Activated CD4-positive, alpha-beta T cell treated with anti-CD3 and anti-CD28 coated beads, Interleukin-2, amount 50 U/mL, for 4 hours (primary cell): Measurements from ENCODE around the gene SAFB.

Experiments used
- DNase-seq, 2 experiments: peaks; one replicate each; pipeline ENCODE4 v3.0.0-alpha.2; 2020

The SAFB gene

GRCh38 chr19:5628461-5628860, 5.6 kb downstream of the SAFB start:
- no peak for DNase-seq

GRCh38 chr19:5628919-5629481, 6.1 kb downstream of the SAFB start:
- no peak for DNase-seq

GRCh38 chr19:5631567-5632240, 8.8 kb downstream of the SAFB start:
- DNase-seq = no peak

GRCh38 chr19:5632241-5632612, 9.3 kb downstream of the SAFB start:
- DNase-seq = no peak

- no peak for DNase-seq
Observed at GRCh38 chr19:5632657-5633056, 9.8 kb downstream of the SAFB start.

GRCh38 chr19:5635427-5635826, 12.5 kb downstream of the SAFB start:
- DNase-seq = no peak

GRCh38 chr19:5637971-5638370, 15.1 kb downstream of the SAFB start:
- no peak for DNase-seq

GRCh38 chr19:5641171-5641570, 18.3 kb downstream of the SAFB start:
- no peak for DNase-seq

GRCh38 chr19:5642204-5642603, 19.3 kb downstream of the SAFB start:
- no peak for DNase-seq

GRCh38 chr19:5643060-5643459, 20.2 kb downstream of the SAFB start:
- DNase-seq = no peak

- DNase-seq = no peak
Observed at GRCh38 chr19:5644037-5644436, 21.2 kb downstream of the SAFB start.

GRCh38 chr19:5645409-5645808, 22.5 kb downstream of the SAFB start:
- DNase-seq = no peak

GRCh38 chr19:5646703-5647102, 23.8 kb downstream of the SAFB start:
- DNase-seq = no peak

- DNase-seq = no peak
Observed at GRCh38 chr19:5648464-5648863, 25.6 kb downstream of the SAFB start.

GRCh38 chr19:5651361-5651760, 28.5 kb downstream of the SAFB start:
- no peak for DNase-seq

- DNase-seq = no peak
Observed at GRCh38 chr19:5652261-5652660, 29.4 kb downstream of the SAFB start.

- no peak for DNase-seq
Observed at GRCh38 chr19:5654931-5655330, 32.0 kb downstream of the SAFB start.

- DNase-seq = no peak
Observed at GRCh38 chr19:5655412-5655811, 32.5 kb downstream of the SAFB start.

GRCh38 chr19:5661483-5661882, 38.6 kb downstream of the SAFB start:
- DNase-seq = no peak

GRCh38 chr19:5663904-5664303, 41.0 kb downstream of the SAFB start:
- DNase-seq = no peak

- no peak for DNase-seq
Observed at GRCh38 chr19:5664515-5664914, 41.6 kb downstream of the SAFB start.

GRCh38 chr19:5665781-5666513, 43.1 kb downstream of the SAFB start:
- DNase-seq = no peak

GRCh38 chr19:5666921-5667610, 44.2 kb downstream of the SAFB start:
- no peak for DNase-seq

GRCh38 chr19:5667751-5668271, 44.9 kb downstream of the SAFB start:
- DNase-seq = no peak
